ENCODE results near the gene SLC38A9. TPM values are rescaled to one million over a fixed set of nuclear protein-coding genes. Genes with fewer than 3 reads are reported as not detected.

Gene SLC38A9
- polyA plus RNA-seq, 1 of the 3 experiments (the other 2 are of a cell fraction): 6.9 TPM

DNA sequence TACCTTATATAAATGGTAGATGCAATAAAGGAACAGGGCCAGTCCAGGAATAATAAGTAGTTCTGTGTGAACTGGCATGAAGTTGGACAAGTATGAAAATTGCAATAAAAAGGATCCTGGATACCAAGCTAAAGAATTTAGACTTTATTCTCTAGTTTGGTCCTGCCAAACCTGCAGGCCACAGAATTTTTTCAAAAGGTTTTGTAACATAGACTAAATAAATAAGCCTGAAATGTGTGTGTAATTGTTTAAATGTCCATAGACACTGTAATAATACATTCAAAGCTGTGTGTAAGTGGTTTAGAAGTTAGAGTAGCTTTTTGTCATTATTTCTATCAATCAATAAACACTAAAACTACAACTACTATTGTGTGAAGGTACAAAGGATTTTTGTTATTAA is 101.6 kb downstream of the SLC38A9 start:
- H3K9me3 ChIP-seq: no peaks in the 10 kb centered on the region
- DNase-seq: no peak
- H3K79me2 ChIP-seq (ENCODE audit: insufficient read depth): no peaks in the 10 kb centered on the region
- H3K4me3 ChIP-seq (ENCODE audit: low read depth in 2 of 2, low read length in 1 of 2): no peak overlapping the region
- POLR2A ChIA-PET: no interaction called here
- H3K9me2 ChIP-seq: no peaks in the 10 kb centered on the region
- H2AFZ ChIP-seq (ENCODE audit: low read depth): no peak overlapping the region
- no peaks in the 10 kb centered on the region for H3K36me3 ChIP-seq (replicated peaks in 1 of 2; ENCODE audit: control insufficient read depth in 1 of 2, insufficient read depth in 2 of 2, low read length in 1 of 2)
- H4K20me1 ChIP-seq (ENCODE audit: insufficient read depth): no peaks in the 10 kb centered on the region
- no peak overlapping the region for H3K9ac ChIP-seq
- no peaks in the 10 kb centered on the region for H3F3A ChIP-seq (replicated peaks; ENCODE audit: insufficient read depth)
- CTCF ChIA-PET: interaction anchor here (0.8 kb wide), 1 partner anchor 81 kb away, joined by 3 read pairs; no protein-coding TSS in a partner anchor
- no peak overlapping the region for H3K27ac ChIP-seq (ENCODE audit: low read depth in 2 of 2, low read length in 1 of 2)
- TF ChIP-seq GABPA (IDR thresholded peaks at IDR 0.05; ENCODE audit: low read depth) (no peak), POLR2AphosphoS5 (IDR thresholded peaks at IDR 0.05; ENCODE audit: low read depth, low read length) (no peak), RXRA (IDR thresholded peaks at IDR 0.05; ENCODE audit: borderline replicate concordance, low read depth) (no peak), JUND (IDR thresholded peaks at IDR 0.05) (no peak), MEF2A (IDR thresholded peaks at IDR 0.05; ENCODE audit: borderline replicate concordance, low read depth) (no peak), GATA2 (CRISPR knock-in tag; IDR thresholded peaks at IDR 0.05) (no peak), RAD21 (IDR thresholded peaks at IDR 0.05; ENCODE audit: low read length) (no peak), RFX5 (IDR thresholded peaks at IDR 0.05; ENCODE audit: low read length) (no peak), MXI1 (IDR thresholded peaks at IDR 0.05; ENCODE audit: low read depth, low read length) (no peak), FOSL2 (IDR thresholded peaks at IDR 0.05; ENCODE audit: borderline replicate concordance, low read depth) (no peak), TEAD4 (IDR thresholded peaks at IDR 0.05; ENCODE audit: borderline replicate concordance, insufficient read depth) (no peak), FOXJ3 (CRISPR knock-in tag; IDR thresholded peaks at IDR 0.05) (no peak), NFIC (IDR thresholded peaks at IDR 0.05; ENCODE audit: borderline replicate concordance) (no peak), TCF12 (IDR thresholded peaks at IDR 0.05) (no peak)
- TF ChIP-seq, protein P1, sequence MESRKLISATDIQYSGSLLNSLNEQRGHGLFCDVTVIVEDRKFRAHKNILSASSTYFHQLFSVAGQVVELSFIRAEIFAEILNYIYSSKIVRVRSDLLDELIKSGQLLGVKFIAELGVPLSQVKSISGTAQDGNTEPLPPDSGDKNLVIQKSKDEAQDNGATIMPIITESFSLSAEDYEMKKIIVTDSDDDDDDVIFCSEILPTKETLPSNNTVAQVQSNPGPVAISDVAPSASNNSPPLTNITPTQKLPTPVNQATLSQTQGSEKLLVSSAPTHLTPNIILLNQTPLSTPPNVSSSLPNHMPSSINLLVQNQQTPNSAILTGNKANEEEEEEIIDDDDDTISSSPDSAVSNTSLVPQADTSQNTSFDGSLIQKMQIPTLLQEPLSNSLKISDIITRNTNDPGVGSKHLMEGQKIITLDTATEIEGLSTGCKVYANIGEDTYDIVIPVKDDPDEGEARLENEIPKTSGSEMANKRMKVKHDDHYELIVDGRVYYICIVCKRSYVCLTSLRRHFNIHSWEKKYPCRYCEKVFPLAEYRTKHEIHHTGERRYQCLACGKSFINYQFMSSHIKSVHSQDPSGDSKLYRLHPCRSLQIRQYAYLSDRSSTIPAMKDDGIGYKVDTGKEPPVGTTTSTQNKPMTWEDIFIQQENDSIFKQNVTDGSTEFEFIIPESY (IDR thresholded peaks at IDR 0.05; ENCODE audit: borderline replicate concordance, low read depth): no peak
- TF ChIP-seq, protein P2, sequence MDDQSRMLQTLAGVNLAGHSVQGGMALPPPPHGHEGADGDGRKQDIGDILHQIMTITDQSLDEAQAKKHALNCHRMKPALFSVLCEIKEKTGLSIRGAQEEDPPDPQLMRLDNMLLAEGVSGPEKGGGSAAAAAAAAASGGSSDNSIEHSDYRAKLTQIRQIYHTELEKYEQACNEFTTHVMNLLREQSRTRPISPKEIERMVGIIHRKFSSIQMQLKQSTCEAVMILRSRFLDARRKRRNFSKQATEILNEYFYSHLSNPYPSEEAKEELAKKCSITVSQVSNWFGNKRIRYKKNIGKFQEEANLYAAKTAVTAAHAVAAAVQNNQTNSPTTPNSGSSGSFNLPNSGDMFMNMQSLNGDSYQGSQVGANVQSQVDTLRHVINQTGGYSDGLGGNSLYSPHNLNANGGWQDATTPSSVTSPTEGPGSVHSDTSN (IDR thresholded peaks at IDR 0.05): no peak
- TF ChIP-seq, protein P3, sequence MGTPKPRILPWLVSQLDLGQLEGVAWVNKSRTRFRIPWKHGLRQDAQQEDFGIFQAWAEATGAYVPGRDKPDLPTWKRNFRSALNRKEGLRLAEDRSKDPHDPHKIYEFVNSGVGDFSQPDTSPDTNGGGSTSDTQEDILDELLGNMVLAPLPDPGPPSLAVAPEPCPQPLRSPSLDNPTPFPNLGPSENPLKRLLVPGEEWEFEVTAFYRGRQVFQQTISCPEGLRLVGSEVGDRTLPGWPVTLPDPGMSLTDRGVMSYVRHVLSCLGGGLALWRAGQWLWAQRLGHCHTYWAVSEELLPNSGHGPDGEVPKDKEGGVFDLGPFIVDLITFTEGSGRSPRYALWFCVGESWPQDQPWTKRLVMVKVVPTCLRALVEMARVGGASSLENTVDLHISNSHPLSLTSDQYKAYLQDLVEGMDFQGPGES (IDR thresholded peaks at IDR 0.05; ENCODE audit: low read depth, low read length): no peak
- TF ChIP-seq, protein P4, sequence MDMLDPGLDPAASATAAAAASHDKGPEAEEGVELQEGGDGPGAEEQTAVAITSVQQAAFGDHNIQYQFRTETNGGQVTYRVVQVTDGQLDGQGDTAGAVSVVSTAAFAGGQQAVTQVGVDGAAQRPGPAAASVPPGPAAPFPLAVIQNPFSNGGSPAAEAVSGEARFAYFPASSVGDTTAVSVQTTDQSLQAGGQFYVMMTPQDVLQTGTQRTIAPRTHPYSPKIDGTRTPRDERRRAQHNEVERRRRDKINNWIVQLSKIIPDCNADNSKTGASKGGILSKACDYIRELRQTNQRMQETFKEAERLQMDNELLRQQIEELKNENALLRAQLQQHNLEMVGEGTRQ (IDR thresholded peaks at IDR 0.05; ENCODE audit: borderline replicate concordance, low read depth, low read length): no peak
- TF ChIP-seq, protein P5, sequence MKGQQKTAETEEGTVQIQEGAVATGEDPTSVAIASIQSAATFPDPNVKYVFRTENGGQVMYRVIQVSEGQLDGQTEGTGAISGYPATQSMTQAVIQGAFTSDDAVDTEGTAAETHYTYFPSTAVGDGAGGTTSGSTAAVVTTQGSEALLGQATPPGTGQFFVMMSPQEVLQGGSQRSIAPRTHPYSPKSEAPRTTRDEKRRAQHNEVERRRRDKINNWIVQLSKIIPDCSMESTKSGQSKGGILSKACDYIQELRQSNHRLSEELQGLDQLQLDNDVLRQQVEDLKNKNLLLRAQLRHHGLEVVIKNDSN (IDR thresholded peaks at IDR 0.05; ENCODE audit: borderline replicate concordance, low read depth): no peak
- TF ChIP-seq, protein P6, sequence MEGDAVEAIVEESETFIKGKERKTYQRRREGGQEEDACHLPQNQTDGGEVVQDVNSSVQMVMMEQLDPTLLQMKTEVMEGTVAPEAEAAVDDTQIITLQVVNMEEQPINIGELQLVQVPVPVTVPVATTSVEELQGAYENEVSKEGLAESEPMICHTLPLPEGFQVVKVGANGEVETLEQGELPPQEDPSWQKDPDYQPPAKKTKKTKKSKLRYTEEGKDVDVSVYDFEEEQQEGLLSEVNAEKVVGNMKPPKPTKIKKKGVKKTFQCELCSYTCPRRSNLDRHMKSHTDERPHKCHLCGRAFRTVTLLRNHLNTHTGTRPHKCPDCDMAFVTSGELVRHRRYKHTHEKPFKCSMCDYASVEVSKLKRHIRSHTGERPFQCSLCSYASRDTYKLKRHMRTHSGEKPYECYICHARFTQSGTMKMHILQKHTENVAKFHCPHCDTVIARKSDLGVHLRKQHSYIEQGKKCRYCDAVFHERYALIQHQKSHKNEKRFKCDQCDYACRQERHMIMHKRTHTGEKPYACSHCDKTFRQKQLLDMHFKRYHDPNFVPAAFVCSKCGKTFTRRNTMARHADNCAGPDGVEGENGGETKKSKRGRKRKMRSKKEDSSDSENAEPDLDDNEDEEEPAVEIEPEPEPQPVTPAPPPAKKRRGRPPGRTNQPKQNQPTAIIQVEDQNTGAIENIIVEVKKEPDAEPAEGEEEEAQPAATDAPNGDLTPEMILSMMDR (IDR thresholded peaks at IDR 0.05): no peak
- H3K27me3 ChIP-seq (ENCODE audit: insufficient read depth): no peaks in the 10 kb centered on the region
- no peak overlapping the region for H3K4me2 ChIP-seq
- H3K4me1 ChIP-seq (ENCODE audit: control insufficient read depth in 1 of 2, insufficient read depth in 2 of 2, low read depth in 1 of 2, low read length in 1 of 2): no peaks in the 10 kb centered on the region
